MCF 10A (cell line): Measurements from ENCODE around the gene APOBEC3G. TPM values are rescaled to one million over a fixed set of nuclear protein-coding genes. Genes with fewer than 3 reads are reported as not detected.
A peak's percentile ranks its signal among the peaks of the same experiment; 100 is the strongest.

Experiments
- BruUV-seq: library from RNA; stranded (reverse); fragments of 400-500 nt; replicated peaks from 2 replicates; lab custom pipeline; 2021; lab: Mats Ljungman, UMichigan
- CTCF ChIA-PET: fragments of 300-600 bp; sonication (Branson Sonifier 250); formaldehyde crosslinking; extraction: SDS; loops from one replicate; lab custom pipeline; 2021; ENCODE audit warnings: antibody characterized with exemption, inconsistent platforms; lab: Yijun Ruan, JAX
- POLR2A ChIA-PET: fragments of 300-600, 350-650 bp; sonication (Branson Sonifier 250); formaldehyde crosslinking; extraction: SDS; loops from one replicate; lab custom pipeline; 2020; ENCODE audit warnings: antibody characterized with exemption, inconsistent platforms; lab: Yijun Ruan, JAX
- DNase-seq: peaks from one replicate; pipeline ENCODE4 v3.0.0-alpha.2; 2018; ENCODE audit not compliant: unreplicated experiment
- H3K27ac Mint-ChIP-seq: one replicate; pipeline ENCODE4 v1.8.0; 2022; ENCODE audit warnings: mild to moderate bottlenecking, low read depth, mixed read lengths; ENCODE audit not compliant: unreplicated experiment
- H3K27me3 Mint-ChIP-seq: one replicate; pipeline ENCODE4 v1.8.0; 2022; ENCODE audit warnings: mixed read lengths; ENCODE audit not compliant: insufficient read depth, unreplicated experiment
- H3K36me3 Mint-ChIP-seq: one replicate; pipeline ENCODE4 v1.8.0; 2022; ENCODE audit warnings: mild to moderate bottlenecking, moderate library complexity, mixed read lengths; ENCODE audit not compliant: insufficient read depth, unreplicated experiment
- H3K4me1 Mint-ChIP-seq: one replicate; pipeline ENCODE4 v1.8.0; 2022; ENCODE audit warnings: mixed read lengths; ENCODE audit not compliant: insufficient read depth, unreplicated experiment
- H3K4me3 Mint-ChIP-seq: one replicate; pipeline ENCODE4 v1.8.0; 2022; ENCODE audit warnings: mild to moderate bottlenecking, moderate library complexity, mixed read lengths; ENCODE audit not compliant: unreplicated experiment
- H3K9me3 Mint-ChIP-seq: one replicate; pipeline ENCODE4 v1.8.0; 2022; ENCODE audit warnings: mixed read lengths; ENCODE audit not compliant: unreplicated experiment
- CTCF ChIP-seq: fragments of 200-600 bp; IDR thresholded peaks from one replicate; pipeline ENCODE4 v1.8.0; 2022; ENCODE audit warnings: antibody characterized with exemption, mild to moderate bottlenecking; ENCODE audit not compliant: unreplicated experiment
- intact Hi-C: fragments of 100-400 bp; cut with micrococcal nuclease; formaldehyde crosslinking; loops from 2 replicates; pipeline ENCODE4 v1.14.1; 2022
- total RNA-seq: library from RNA; stranded (reverse); gene quantifications from 2 replicates; pipeline ENCODE4 v1.2.3, GENCODE V29; 2022

APOBEC3G gene
- total RNA-seq, 1 experiment from 2014 or later = 0.49 TPM

- Mint-ChIP-seq H3K36me3 (no peaks in the 10 kb centered on the region), H3K4me1 (peaks cover 7% of the 10 kb centered on the region), H3K9me3 (no peaks in the 10 kb centered on the region), H3K4me3 (peak within 1 kb of the TSS; percentile 53), H3K27me3 (no peaks in the 10 kb centered on the region), H3K27ac (peak within 1 kb of the TSS; percentile 88)
- ChIA-PET CTCF (no interaction called here), POLR2A (interaction anchor here (1.0 to 1.2 kb wide), 2 partner anchors 12 to 14 kb away, joined by 4 to 5 read pairs; no protein-coding TSS in a partner anchor)
- intact Hi-C loops = no loop called here
- peak; percentile 92 for DNase-seq
- TSS peak; percentile 30 for BruUV-seq
- no peak for TF ChIP-seq CTCF
Measured at GRCh38 chr22:39097098-39098020, 20.3 kb downstream of the APOBEC3G start, which contains the start of gene APOBEC3H. Gene APOBEC3H (plus strand): TSS chr22:39097244. CDS start chr22:39100279, 3,035 bp downstream.

GRCh38 chr22:39098026-39098425, 21.0 kb downstream of the APOBEC3G start:
- Mint-ChIP-seq H3K4me3 (no peak overlapping the region), H3K27ac (peak overlapping the region; percentile 88), H3K27me3 (no peaks in the 10 kb centered on the region), H3K36me3 (no peaks in the 10 kb centered on the region), H3K4me1 (peaks cover 7% of the 10 kb centered on the region), H3K9me3 (no peaks in the 10 kb centered on the region)
- intact Hi-C loops = no loop called here
- no TSS peak for BruUV-seq
- no peak for TF ChIP-seq CTCF
- DNase-seq = peak; percentile 54
- ChIA-PET CTCF (interaction anchor here (0.6 to 1.1 kb wide), 3 partner anchors 228 to 646 kb away, joined by 3 to 4 read pairs (median 3); no protein-coding TSS in a partner anchor), POLR2A (interaction anchor here (0.6 to 1.2 kb wide), 2 partner anchors 11 to 24 kb away, joined by 3 to 5 read pairs; no protein-coding TSS in a partner anchor)

GRCh38 chr22:39098576-39098975, 21.5 kb downstream of the APOBEC3G start:
- Mint-ChIP-seq H3K4me1 (peaks cover 7% of the 10 kb centered on the region), H3K4me3 (no peak overlapping the region), H3K27ac (peak overlapping the region; percentile 88), H3K9me3 (no peaks in the 10 kb centered on the region), H3K36me3 (no peaks in the 10 kb centered on the region), H3K27me3 (no peaks in the 10 kb centered on the region)
- intact Hi-C loops = no loop called here
- DNase-seq = no peak
- CTCF ChIA-PET = interaction anchor here (0.6 to 1.1 kb wide), 3 partner anchors 229 to 646 kb away, joined by 3 to 4 read pairs (median 3); no protein-coding TSS in a partner anchor
- TF ChIP-seq CTCF = no peak
- POLR2A ChIA-PET = interaction anchor here (0.5 to 0.6 kb wide), 2 partner anchors 12 to 25 kb away, joined by 3 read pairs; no protein-coding TSS in a partner anchor
- no TSS peak for BruUV-seq

GRCh38 chr22:39101226-39101625, 24.2 kb downstream of the APOBEC3G start:
- no peak overlapping the region for H3K4me3 Mint-ChIP-seq
- peaks cover 7% of the 10 kb centered on the region for H3K4me1 Mint-ChIP-seq
- POLR2A ChIA-PET = no interaction called here
- BruUV-seq = no TSS peak
- no peak for DNase-seq
- no peak overlapping the region for H3K27ac Mint-ChIP-seq
- intact Hi-C loops = no loop called here
- H3K36me3 Mint-ChIP-seq = no peaks in the 10 kb centered on the region
- no peak for TF ChIP-seq CTCF
- H3K9me3 Mint-ChIP-seq = no peaks in the 10 kb centered on the region
- H3K27me3 Mint-ChIP-seq = no peaks in the 10 kb centered on the region
- CTCF ChIA-PET = interaction anchor here (0.6 kb wide), 1 partner anchor 911 kb away, joined by 3 read pairs; no protein-coding TSS in a partner anchor
